ENCODE results near the gene PIRT.

GRCh38 chr17:10836966-10837590, 809 bp downstream of the PIRT start:
- TF ChIP-seq CTCF (conservative IDR thresholded peaks at IDR 0.05; ENCODE audit: low read length) = no peak
- TF ChIP-seq EZH2phosphoT487 (IDR thresholded peaks at IDR 0.05; ENCODE audit: borderline replicate concordance) = no peak

Data from Loucy (cell line).